Adrenal gland (tissue), 5 donors: ENCODE results near the gene CEACAM4.

Experiments used
- POLR2A ChIP-seq, 2 donors: fragments of 450-650 bp; IDR thresholded peaks; one replicate each; pipeline ENCODE4 v1.6.1; 2017; ENCODE audit warnings: antibody characterized with exemption in 2 of 2, mild to moderate bottlenecking in 2 of 2, moderate library complexity in 1 of 2
- TF ChIP-seq, protein P1 (sequence below), 6 experiments: fragments of 450-650 bp in 4 of 6; fragments of 200-600 bp in 2 of 6; sonication (generic) in 1 of 6; IDR thresholded peaks; 1 replicate in 5 of 6; 2 replicates in 1 of 6; pipeline versions ENCODE4 v1.5.1 to v1.8.0; 2016 to 2021; ENCODE audit warnings: antibody characterized with exemption in 6 of 6, mild to moderate bottlenecking in 2 of 6, moderate library complexity in 1 of 6
- donor health status: DM: no; HTN: no; CAD: no.

DNA sequence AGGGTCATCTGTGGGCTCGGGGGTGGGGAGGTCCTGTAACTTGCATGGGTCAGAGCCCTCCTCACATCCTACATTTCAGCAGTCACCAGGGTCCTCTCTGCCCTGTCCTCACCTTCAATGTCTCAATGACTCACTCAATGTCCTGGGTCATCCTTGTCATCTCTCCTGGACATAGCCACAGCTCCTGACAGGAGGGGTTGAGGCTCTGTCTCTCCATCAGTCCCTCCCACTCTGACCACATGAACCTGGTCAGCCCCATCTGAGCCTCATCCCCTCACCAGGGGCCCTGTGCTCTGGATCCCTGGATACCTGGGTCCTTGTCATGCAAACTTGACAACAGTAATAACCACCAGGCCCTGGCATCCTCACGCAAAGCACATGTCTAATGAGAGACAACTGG is 37.5 kb downstream of the CEACAM4 start:
- TF ChIP-seq, protein P1, sequence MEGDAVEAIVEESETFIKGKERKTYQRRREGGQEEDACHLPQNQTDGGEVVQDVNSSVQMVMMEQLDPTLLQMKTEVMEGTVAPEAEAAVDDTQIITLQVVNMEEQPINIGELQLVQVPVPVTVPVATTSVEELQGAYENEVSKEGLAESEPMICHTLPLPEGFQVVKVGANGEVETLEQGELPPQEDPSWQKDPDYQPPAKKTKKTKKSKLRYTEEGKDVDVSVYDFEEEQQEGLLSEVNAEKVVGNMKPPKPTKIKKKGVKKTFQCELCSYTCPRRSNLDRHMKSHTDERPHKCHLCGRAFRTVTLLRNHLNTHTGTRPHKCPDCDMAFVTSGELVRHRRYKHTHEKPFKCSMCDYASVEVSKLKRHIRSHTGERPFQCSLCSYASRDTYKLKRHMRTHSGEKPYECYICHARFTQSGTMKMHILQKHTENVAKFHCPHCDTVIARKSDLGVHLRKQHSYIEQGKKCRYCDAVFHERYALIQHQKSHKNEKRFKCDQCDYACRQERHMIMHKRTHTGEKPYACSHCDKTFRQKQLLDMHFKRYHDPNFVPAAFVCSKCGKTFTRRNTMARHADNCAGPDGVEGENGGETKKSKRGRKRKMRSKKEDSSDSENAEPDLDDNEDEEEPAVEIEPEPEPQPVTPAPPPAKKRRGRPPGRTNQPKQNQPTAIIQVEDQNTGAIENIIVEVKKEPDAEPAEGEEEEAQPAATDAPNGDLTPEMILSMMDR (IDR thresholded peaks at IDR 0.05): no peak
- no peak for TF ChIP-seq POLR2A (IDR thresholded peaks at IDR 0.05)
